Activated effector memory CD4-positive, alpha-beta T cell treated with anti-CD3 and anti-CD28 coated beads, Interleukin-2, amount 50 U/mL, for 16 hours (primary cell): ENCODE measurements around the gene ARHGAP24.
"Not testable (repeated sequence)": the region's sequence is repeated elsewhere in the genome, so short reads cannot be mapped to it uniquely, and the experiment has no call there.

Experiments used
- DNase-seq: peaks from one replicate; pipeline ENCODE4 v3.0.0-alpha.2; 2020

Gene ARHGAP24

GRCh38 chr4:85659610-85660218 is 184.8 kb downstream of the ARHGAP24 start:
- no peak for DNase-seq

GRCh38 chr4:85666625-85667024 is 191.7 kb downstream of the ARHGAP24 start:
- not testable (repeated sequence) for DNase-seq

- no peak for DNase-seq
These were observed 194.3 kb downstream of the ARHGAP24 start for GRCh38 chr4:85669204-85669603.

- no peak for DNase-seq
These were observed 195.1 kb downstream of the ARHGAP24 start for GRCh38 chr4:85669992-85670548.

- no peak for DNase-seq
These were observed 196.2 kb downstream of the ARHGAP24 start for GRCh38 chr4:85671120-85671519.

- DNase-seq: no peak
These were observed 197.2 kb downstream of the ARHGAP24 start for GRCh38 chr4:85672116-85672515.

- DNase-seq: no peak
These were observed 198.0 kb downstream of the ARHGAP24 start for GRCh38 chr4:85672959-85673358.

GRCh38 chr4:85673540-85673939 is 198.6 kb downstream of the ARHGAP24 start:
- DNase-seq: no peak

GRCh38 chr4:85675076-85676049 is 200.4 kb downstream of the ARHGAP24 start:
- no peak for DNase-seq

- DNase-seq: no peak
These were observed 201.1 kb downstream of the ARHGAP24 start for GRCh38 chr4:85676050-85676425.

GRCh38 chr4:85676850-85677590 is 202.1 kb downstream of the ARHGAP24 start:
- no peak for DNase-seq

GRCh38 chr4:85681221-85681657 is 206.3 kb downstream of the ARHGAP24 start:
- DNase-seq: no peak

- DNase-seq: no peak
These were observed 207.0 kb downstream of the ARHGAP24 start for GRCh38 chr4:85681921-85682320.

GRCh38 chr4:85682391-85682790 is 207.4 kb downstream of the ARHGAP24 start:
- no peak for DNase-seq

GRCh38 chr4:85684676-85685075 is 209.7 kb downstream of the ARHGAP24 start:
- DNase-seq: no peak

GRCh38 chr4:85686398-85686797 is 211.4 kb downstream of the ARHGAP24 start:
- DNase-seq: no peak

GRCh38 chr4:85688055-85688740 is 213.2 kb downstream of the ARHGAP24 start:
- no peak for DNase-seq

- no peak for DNase-seq
These were observed 221.7 kb downstream of the ARHGAP24 start for GRCh38 chr4:85696661-85697060.

GRCh38 chr4:85697854-85698253 is 222.9 kb downstream of the ARHGAP24 start:
- DNase-seq: no peak

GRCh38 chr4:85700362-85700761 is 225.4 kb downstream of the ARHGAP24 start:
- DNase-seq: no peak

GRCh38 chr4:85701861-85702321 is 226.9 kb downstream of the ARHGAP24 start:
- DNase-seq: no peak

GRCh38 chr4:85703096-85703495 is 228.1 kb downstream of the ARHGAP24 start:
- DNase-seq: no peak
